H1 (cell line): ENCODE measurements around the gene SERINC5. TPM values are rescaled to one million over a fixed set of nuclear protein-coding genes. Genes with fewer than 3 reads are reported as not detected.
"Not testable (repeated sequence)": the region's sequence is repeated elsewhere in the genome, so short reads cannot be mapped to it uniquely, and the experiment has no call there.

ENCODE experiments used
- CTCF ChIA-PET: fragments of 300-600 bp; sonication (Branson Sonifier 250); formaldehyde crosslinking; loops from one replicate; lab custom pipeline; 2021; ENCODE audit not compliant: partially characterized antibody; lab: Charles Lee
- POLR2A ChIA-PET: fragments of 300-600 bp; sonication (Branson Sonifier 250); formaldehyde crosslinking; loops from one replicate; lab custom pipeline; 2021; ENCODE audit warnings: inconsistent platforms; ENCODE audit not compliant: partially characterized antibody; lab: Charles Lee
- DNase-seq, 2 experiments: peaks; one replicate each; pipeline versions ENCODE4 v3.0.0 to v3.0.0-alpha.2; 2010 to 2022; ENCODE audit warnings: low spot score in 2 of 2, low read depth in 1 of 2, mixed read lengths in 1 of 2
- FAIRE-seq: peaks from 2 replicates; lab custom pipeline; 2011; peaks lifted over from hg19 to GRCh38; lab: Jason Lieb, UNC
- H2AFZ ChIP-seq: 2 replicates; pipeline ENCODE4 v1.8.1; 2012; ENCODE audit warnings: low read length, inconsistent platforms
- H2AK5ac ChIP-seq: 2 replicates; pipeline ENCODE4 v1.6.1; 2013; ENCODE audit warnings: low read depth, low read length
- H2BK120ac ChIP-seq: replicated peaks from 2 replicates; pipeline ENCODE3; 2013; ENCODE audit warnings: low read depth, low read length, inconsistent platforms
- H2BK12ac ChIP-seq: 2 replicates; pipeline ENCODE4 v1.6.1; 2013; ENCODE audit warnings: low read depth, low read length
- H2BK15ac ChIP-seq: 2 replicates; pipeline ENCODE4 v1.6.1; 2013; ENCODE audit warnings: low read length
- H2BK20ac ChIP-seq: 2 replicates; pipeline ENCODE4 v1.6.1; 2013; ENCODE audit warnings: low read length
- H2BK5ac ChIP-seq: 2 replicates; pipeline ENCODE4 v1.6.1; 2013; ENCODE audit warnings: low read depth, low read length
- H3K14ac ChIP-seq: 2 replicates; pipeline ENCODE4 v1.6.1; 2013; ENCODE audit warnings: inconsistent platforms; ENCODE audit not compliant: insufficient read length
- H3K18ac ChIP-seq: 2 replicates; pipeline ENCODE4 v1.6.1; 2013; ENCODE audit warnings: low read length; ENCODE audit errors: extremely low read depth
- H3K23ac ChIP-seq: 2 replicates; pipeline ENCODE4 v1.6.1; 2013; ENCODE audit warnings: inconsistent platforms; ENCODE audit not compliant: insufficient read length
- H3K23me2 ChIP-seq: 2 replicates; pipeline ENCODE4 v1.6.1; 2013; ENCODE audit warnings: low read depth, low read length
- H3K27ac ChIP-seq: 2 replicates; pipeline ENCODE4 v1.6.1; 2011; ENCODE audit warnings: low read depth, low read length, inconsistent platforms
- H3K27me3 ChIP-seq, 4 experiments: replicated peaks in 1 of 4; 1 replicate in 1 of 4; 2 replicates in 3 of 4; pipeline versions ENCODE4 v1.6.1 to v1.8.1; 2011 to 2013; ENCODE audit warnings: low read length in 3 of 4, mild to moderate bottlenecking in 3 of 4, inconsistent platforms in 2 of 4, mixed read lengths in 2 of 4, moderate library complexity in 1 of 4; ENCODE audit not compliant: control insufficient read depth in 3 of 4, insufficient read depth in 3 of 4; ENCODE audit errors: extremely low read depth in 1 of 4
- H3K36me3 ChIP-seq, 4 experiments: 2 replicates each; pipeline versions ENCODE4 v1.6.1 to v1.8.1; 2011 to 2013; ENCODE audit warnings: mild to moderate bottlenecking in 4 of 4, low read length in 3 of 4, moderate library complexity in 2 of 4, control low read depth in 1 of 4, inconsistent platforms in 1 of 4; ENCODE audit not compliant: insufficient read depth in 4 of 4, control insufficient read depth in 2 of 4
- H3K4ac ChIP-seq: replicated peaks from 2 replicates; pipeline ENCODE3; 2013; ENCODE audit warnings: low read length, low read depth, mixed read lengths, inconsistent platforms; ENCODE audit not compliant: insufficient read length
- H3K4me1 ChIP-seq, 4 experiments: replicated peaks in 1 of 4; 1 replicate in 1 of 4; 2 replicates in 3 of 4; pipeline versions ENCODE4 v1.6.1 to v1.8.1; 2011 to 2013; ENCODE audit warnings: low read length in 3 of 4, inconsistent platforms in 2 of 4, mixed read lengths in 1 of 4; ENCODE audit not compliant: insufficient read depth in 4 of 4, control insufficient read depth in 3 of 4
- H3K4me2 ChIP-seq, 2 experiments: 2 replicates each; pipeline versions ENCODE4 v1.6.1 to v1.8.1; 2011 to 2013; ENCODE audit warnings: low read depth in 2 of 2, low read length in 2 of 2, control low read depth in 1 of 2, inconsistent platforms in 1 of 2, mild to moderate bottlenecking in 1 of 2; ENCODE audit not compliant: insufficient read depth in 1 of 2
- H3K4me3 ChIP-seq, 4 experiments: fragments of 200-600, 300-600 bp in 1 of 4; sonication (generic), shearing (Covaris generic), sonication (Bioruptor Twin) in 1 of 4; 2 replicates each; pipeline versions ENCODE4 v1.5.1 to v1.8.1; 2011 to 2016; ENCODE audit warnings: low read length in 4 of 4, low read depth in 3 of 4, control low read depth in 2 of 4, inconsistent platforms in 2 of 4, mild to moderate bottlenecking in 2 of 4, mixed read lengths in 1 of 4, moderate library complexity in 1 of 4; ENCODE audit not compliant: insufficient read depth in 2 of 4; ENCODE audit errors: extremely low read depth in 1 of 4
- H3K56ac ChIP-seq: replicated peaks from 2 replicates; pipeline ENCODE3; 2013; ENCODE audit warnings: low read depth, mild to moderate bottlenecking, mixed read lengths, low read length, inconsistent platforms; ENCODE audit not compliant: insufficient read length
- H3K79me1 ChIP-seq: 2 replicates; pipeline ENCODE4 v1.6.1; 2013; ENCODE audit warnings: low read depth, low read length, control low read depth
- H3K79me2 ChIP-seq, 2 experiments: 2 replicates each; pipeline versions ENCODE4 v1.6.1 to v1.8.1; 2012 to 2013; ENCODE audit warnings: low read length in 2 of 2, mild to moderate bottlenecking in 2 of 2, inconsistent platforms in 1 of 2; ENCODE audit not compliant: insufficient read depth in 2 of 2, control insufficient read depth in 1 of 2
- H3K9ac ChIP-seq, 4 experiments: replicated peaks in 1 of 4; 1 replicate in 1 of 4; 2 replicates in 3 of 4; pipeline versions ENCODE4 v1.6.1 to v1.8.1; 2011 to 2013; ENCODE audit warnings: low read depth in 3 of 4, low read length in 3 of 4, control low read depth in 2 of 4, mild to moderate bottlenecking in 2 of 4, moderate library complexity in 2 of 4, inconsistent platforms in 1 of 4; ENCODE audit errors: extremely low read depth in 1 of 4
- H3K9me3 ChIP-seq, 2 experiments: 2 replicates each; pipeline versions ENCODE4 v1.6.1 to v1.8.1; 2012 to 2013; ENCODE audit warnings: mild to moderate bottlenecking in 2 of 2, moderate library complexity in 2 of 2, control low read depth in 1 of 2, inconsistent platforms in 1 of 2, low read depth in 1 of 2, low read length in 1 of 2, mixed read lengths in 1 of 2; ENCODE audit not compliant: insufficient read depth in 2 of 2
- H4K20me1 ChIP-seq, 2 experiments: replicated peaks in 1 of 2; 2 replicates each; pipeline versions ENCODE3 to v1.8.1; 2011 to 2013; ENCODE audit warnings: inconsistent platforms in 2 of 2, low read length in 2 of 2, mild to moderate bottlenecking in 1 of 2; ENCODE audit not compliant: insufficient read depth in 2 of 2, control insufficient read depth in 1 of 2
- H4K5ac ChIP-seq: 2 replicates; pipeline ENCODE4 v1.6.1; 2013; ENCODE audit warnings: low read length, low read depth, mixed read lengths, inconsistent platforms; ENCODE audit not compliant: insufficient read length
- H4K8ac ChIP-seq: 2 replicates; pipeline ENCODE4 v1.8.0; 2013; ENCODE audit warnings: mild to moderate bottlenecking, moderate library complexity, low read length, inconsistent platforms; ENCODE audit not compliant: insufficient read depth; ENCODE audit errors: extremely low read depth
- H4K91ac ChIP-seq: replicated peaks from 2 replicates; pipeline ENCODE3; 2013; ENCODE audit warnings: low read length, mixed read lengths, inconsistent platforms; ENCODE audit not compliant: insufficient read length
- SIRT6 ChIP-seq: IDR thresholded peaks from one replicate; pipeline ENCODE4 v1.7.1; 2012; ENCODE audit warnings: low read length, inconsistent platforms
- SP1 ChIP-seq: IDR thresholded peaks from 2 replicates; pipeline ENCODE4 v1.6.1; 2011; ENCODE audit warnings: low read depth, low read length
- WGBS, 2 experiments: shearing (Covaris generic) in 1 of 2; methylation state at CpG; one replicate each; pipeline versions ENCODE4 v1.1.6 to v1.1.7; 2013 to 2015; ENCODE audit warnings: low lambda C conversion rate in 2 of 2, mixed read lengths in 2 of 2, inconsistent platforms in 1 of 2, low coverage in 1 of 2, missing lambda C conversion rate in 1 of 2; ENCODE audit not compliant: insufficient replicate concordance in 2 of 2, insufficient coverage in 1 of 2, insufficient read length in 1 of 2; ENCODE audit errors: extremely low coverage in 1 of 2, missing lambda C conversion rate in 1 of 2; 5-methylcytosine and 5-hydroxymethylcytosine counted together
- polyA plus RNA-seq, 7 experiments: library from polyadenylated mRNA; depleted of rRNA in 3 of 7; stranded (reverse) in 5 of 7; unstranded in 2 of 7; fragments of >200 nt in 5 of 7; fragments of 200-250 nt in 2 of 7; gene quantifications; 1 replicate in 5 of 7; 2 replicates in 1 of 7; 4 replicates in 1 of 7; pipeline versions ENCODE4 v1.2.1 to v1.2.3, GENCODE V29; 2011 to 2013; ENCODE audit warnings: missing spikeins in 2 of 7, mixed read lengths in 2 of 7
- total RNA-seq: library from RNA; stranded (reverse); fragmentation: NEBNext Ultra II Directional; extraction: Animal tissue kit (Norgen Biotek cat#: 25700); gene quantifications from 2 replicates; pipeline ENCODE4 v1.2.1, GENCODE V29; 2021

Gene SERINC5
- total and polyA plus RNA-seq, 2 of the 8 experiments (the other 6 are each of a cell fraction or from before 2014, with no cell fraction given), result 32.2 to 149 TPM

DNA sequence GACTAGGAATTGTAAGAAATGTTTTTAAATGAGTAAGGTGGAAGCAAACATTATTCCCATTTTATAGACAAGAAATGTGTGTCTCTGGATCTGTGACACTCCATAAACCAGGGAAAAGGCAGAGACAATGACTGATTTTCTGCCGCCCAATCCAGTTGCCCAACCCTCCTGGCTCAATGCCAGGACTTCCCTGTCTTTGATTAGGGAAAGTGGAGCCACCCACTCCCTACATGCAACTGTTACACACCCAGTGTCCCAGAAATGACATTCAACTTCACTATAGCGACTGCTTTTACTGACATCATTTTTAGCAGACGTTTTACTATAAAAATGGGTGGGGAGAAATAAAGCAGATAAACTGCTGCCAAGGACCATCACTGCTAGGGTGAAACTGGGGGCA lies 141.0 kb downstream of the SERINC5 start (continued):
- no peak for TF ChIP-seq SP1
- TF ChIP-seq SIRT6, result no peak

DNA sequence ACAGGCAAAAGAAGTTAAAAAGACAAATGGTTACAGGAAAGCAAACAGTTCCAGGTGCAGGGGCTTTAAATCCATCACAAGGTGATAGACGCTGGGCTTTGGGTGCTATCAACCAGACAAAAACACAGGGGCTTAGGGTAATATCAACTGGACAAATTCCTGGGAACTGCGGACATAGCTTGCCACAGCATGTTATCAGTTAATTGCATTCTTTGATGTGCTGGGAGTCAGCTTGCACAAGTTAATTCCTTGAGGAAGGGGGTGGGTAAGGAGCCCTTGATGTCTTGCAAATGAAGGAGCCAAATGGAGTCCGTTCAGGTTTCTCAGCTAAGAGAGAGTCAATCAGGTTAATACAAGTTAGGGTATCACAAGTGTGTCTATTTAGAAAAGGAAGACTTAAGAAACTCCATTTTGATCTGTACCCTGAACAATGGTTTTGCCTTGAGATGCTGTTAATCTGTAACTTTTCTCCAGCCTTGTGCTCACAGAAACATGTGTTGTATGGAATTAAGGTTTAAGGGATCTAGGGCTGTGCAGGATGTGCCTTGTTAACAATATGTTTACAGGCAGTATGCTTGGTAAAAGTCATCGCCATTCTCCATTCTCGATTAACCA lies 144.4 kb downstream of the SERINC5 start:
- H3K36me3 ChIP-seq, H3K27ac ChIP-seq, H3K79me1 ChIP-seq, H4K91ac ChIP-seq, H4K8ac ChIP-seq, H2AFZ ChIP-seq, H3K9ac ChIP-seq, H3K9me3 ChIP-seq, H4K20me1 ChIP-seq, H2BK5ac ChIP-seq, H3K79me2 ChIP-seq, H2BK15ac ChIP-seq, H3K27me3 ChIP-seq, H3K23me2 ChIP-seq, H3K56ac ChIP-seq, H2BK120ac ChIP-seq, H3K4ac ChIP-seq, H3K14ac ChIP-seq, FAIRE-seq, H2BK12ac ChIP-seq, H2AK5ac ChIP-seq, H3K18ac ChIP-seq, DNase-seq, H3K23ac ChIP-seq: not testable (repeated sequence)
- H4K5ac ChIP-seq, result peak overlapping the region; percentile 55
- 53% methylated on average over 5 of the region's 5 CpGs; no CpG with 5 or more reads in 1 of the 2 experiments for WGBS, 2 experiments
- CTCF ChIA-PET, result interaction anchor here (0.7 to 2.0 kb wide), 3 partner anchors 8 to 22 kb away, joined by 5 to 10 read pairs (median 5); no protein-coding TSS in a partner anchor
- H3K4me1 ChIP-seq, result peaks cover 6 to 19% (median 17%) of the 10 kb centered on the region in 4 experiments
- 0 out of 8 replicates have a peak overlapping the region, but pooled peaks of 1 of the 4 experiments have one; percentile 7 for H3K4me3 ChIP-seq
- peak overlapping the region; percentile 16 to 28; a peak in 3 of 4 replicates for H3K4me2 ChIP-seq
- POLR2A ChIA-PET, result interaction anchor here (0.6 to 2.4 kb wide), 3 partner anchors 23 to 709 kb away, joined by 3 to 8 read pairs (median 3); no protein-coding TSS in a partner anchor
- 0 out of 2 replicates have a peak overlapping the region, but pooled peaks have one; percentile 43 for H2BK20ac ChIP-seq
